Measurements from ENCODE around the gene TALDO1.
A peak's percentile ranks its signal among the peaks of the same experiment; 100 is the strongest.

Gene TALDO1

GRCh38 chr11:788953-789940 lies 42.0 kb downstream of the TALDO1 start:
- peaks cover 5% of the 10 kb centered on the region for H3K4me1 Mint-ChIP-seq (ENCODE audit: low read depth)
- no peak overlapping the region for H3K27ac Mint-ChIP-seq
- H3K4me3 Mint-ChIP-seq = peak overlapping the region; percentile 26
- no peaks in the 10 kb centered on the region for H3K27me3 Mint-ChIP-seq (ENCODE audit: low read depth)
- H3K9me3 Mint-ChIP-seq = no peaks in the 10 kb centered on the region
- no peak for DNase-seq (ENCODE audit: low spot score)
- H3K36me3 Mint-ChIP-seq (ENCODE audit: low read depth) = peaks cover 10% of the 10 kb centered on the region

DNA sequence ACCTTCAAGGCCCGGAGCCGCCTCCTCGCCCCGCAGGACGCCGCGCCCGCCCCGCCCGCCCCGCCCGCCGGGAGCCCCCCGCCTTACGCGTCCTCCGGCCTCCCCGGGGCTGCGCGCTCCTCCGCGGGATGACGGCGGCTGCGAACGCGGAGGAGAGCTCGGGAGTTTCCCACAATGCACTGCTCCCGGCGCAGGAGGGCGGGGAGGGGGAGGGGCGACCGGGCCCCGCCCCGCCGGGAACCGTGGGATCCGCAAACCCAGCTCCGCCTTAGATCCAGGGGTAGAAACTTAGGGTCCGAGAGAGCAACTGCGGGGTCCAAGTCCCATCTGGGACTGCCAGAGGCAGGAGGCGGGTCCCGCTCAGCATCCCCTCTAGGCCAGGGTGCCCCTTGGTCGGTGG lies 42.7 kb downstream of the TALDO1 start, which contains the start of gene CEND1:
Gene CEND1 (minus strand): TSS at position 148 of the 400 bp plus-strand sequence. CDS start 1,514 bp downstream, outside the sequence.
- H3K27ac Mint-ChIP-seq = no peak within 1 kb of the TSS
- peak; percentile 30 for DNase-seq (ENCODE audit: low spot score)
- peaks cover 7% of the 10 kb centered on the region for H3K36me3 Mint-ChIP-seq (ENCODE audit: low read depth)
- H3K4me3 Mint-ChIP-seq = peak within 1 kb of the TSS; percentile 26
- peaks cover 3% of the 10 kb centered on the region for H3K4me1 Mint-ChIP-seq (ENCODE audit: low read depth)
- no peaks in the 10 kb centered on the region for H3K9me3 Mint-ChIP-seq
- no peaks in the 10 kb centered on the region for H3K27me3 Mint-ChIP-seq (ENCODE audit: low read depth)

DNA sequence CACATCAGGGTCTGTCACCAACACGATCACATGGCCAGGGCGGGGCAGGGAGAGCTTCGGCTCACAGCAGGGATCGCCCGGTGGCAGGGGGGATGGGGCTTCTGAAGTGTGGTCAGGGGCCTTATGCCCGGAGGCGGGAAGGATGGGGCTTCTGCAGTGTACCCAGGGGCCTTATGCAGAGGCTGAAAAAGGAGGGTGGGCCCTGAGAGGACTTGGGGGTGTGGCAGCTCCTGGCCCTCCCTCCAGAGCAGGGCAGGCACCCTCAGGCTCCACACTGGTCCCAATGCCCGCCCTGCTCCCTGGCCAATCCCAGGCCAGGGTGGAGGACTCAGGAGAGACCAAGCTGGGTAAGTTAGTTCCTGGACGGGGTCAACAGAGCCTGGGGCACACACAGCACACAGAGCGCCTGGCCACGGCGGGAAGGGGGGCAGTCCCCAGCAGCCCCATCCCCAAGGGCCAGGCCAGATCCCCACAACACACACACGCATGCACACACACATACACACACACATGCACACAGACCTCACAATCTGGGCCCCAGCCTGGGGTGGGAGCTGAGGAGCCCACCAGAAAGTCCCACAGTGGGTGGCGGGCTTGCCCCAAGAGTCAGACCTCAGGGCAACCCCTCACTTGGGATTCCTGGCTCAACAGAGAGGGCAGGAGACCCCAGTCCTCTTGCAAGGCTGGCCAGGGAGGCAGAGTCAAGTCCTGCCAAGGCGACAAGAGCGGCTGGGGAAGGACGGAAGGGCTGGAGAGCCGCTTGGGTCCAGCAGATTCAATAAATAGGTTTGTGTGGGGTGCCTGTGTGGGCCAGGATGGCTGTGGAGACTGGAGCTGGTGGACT lies 43.7 kb downstream of the TALDO1 start:
- H3K4me1 Mint-ChIP-seq (ENCODE audit: low read depth) = peaks cover 3% of the 10 kb centered on the region
- peaks cover 6% of the 10 kb centered on the region for H3K36me3 Mint-ChIP-seq (ENCODE audit: low read depth)
- no peak overlapping the region for H3K27ac Mint-ChIP-seq
- no peak overlapping the region for H3K4me3 Mint-ChIP-seq
- no peaks in the 10 kb centered on the region for H3K9me3 Mint-ChIP-seq
- no peaks in the 10 kb centered on the region for H3K27me3 Mint-ChIP-seq (ENCODE audit: low read depth)
- DNase-seq (ENCODE audit: low spot score) = no peak

DNA sequence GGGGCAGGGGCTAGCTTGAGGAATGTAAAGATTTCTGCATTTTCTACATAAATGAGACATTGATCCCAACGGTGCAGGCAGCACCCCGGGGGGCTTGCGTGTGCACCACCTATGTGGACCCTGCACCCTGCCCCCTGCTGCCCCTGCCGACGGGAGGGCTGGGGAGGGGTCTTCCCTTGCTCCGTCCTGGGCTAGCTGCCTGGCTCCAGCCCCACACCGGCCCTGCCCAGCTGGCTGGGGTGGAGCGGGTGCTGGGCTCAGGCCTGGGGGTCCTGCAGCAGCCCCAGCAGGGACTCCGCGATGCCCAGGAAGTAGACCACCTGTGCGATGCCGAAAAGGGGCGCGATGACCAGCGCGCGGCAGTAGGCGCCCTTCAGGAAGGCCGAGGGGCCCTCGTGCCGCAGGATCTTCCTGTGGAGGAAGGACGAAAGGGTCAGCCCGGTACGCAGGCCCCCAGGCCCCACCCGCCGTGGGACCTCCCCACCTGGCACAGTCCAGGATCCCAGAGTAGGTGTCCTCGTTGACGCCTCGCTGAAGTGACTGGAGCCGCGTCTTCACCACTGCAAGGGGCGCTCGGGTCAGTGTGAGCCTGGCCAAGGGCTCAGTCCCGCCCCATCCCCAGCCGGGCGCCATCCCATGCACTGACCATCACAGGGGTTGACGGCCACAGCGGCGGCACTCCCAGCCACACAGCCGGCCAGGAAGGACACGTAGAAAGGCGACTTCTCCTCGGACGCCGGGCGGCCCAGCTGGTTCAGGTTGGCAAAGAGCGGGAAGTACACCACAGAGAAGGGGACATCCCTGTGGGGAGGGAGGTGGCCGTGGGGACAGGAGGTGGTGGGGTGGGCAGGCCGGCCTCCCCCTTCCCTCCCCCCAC lies 44.6 kb downstream of the TALDO1 start:
- Mint-ChIP-seq H3K4me1 (ENCODE audit: low read depth) (peaks cover 7% of the 10 kb centered on the region), H3K27me3 (ENCODE audit: low read depth) (no peaks in the 10 kb centered on the region), H3K36me3 (ENCODE audit: low read depth) (peaks cover 6% of the 10 kb centered on the region), H3K4me3 (no peak overlapping the region), H3K9me3 (no peaks in the 10 kb centered on the region), H3K27ac (no peak overlapping the region)
- no peak for DNase-seq (ENCODE audit: low spot score)

DNA sequence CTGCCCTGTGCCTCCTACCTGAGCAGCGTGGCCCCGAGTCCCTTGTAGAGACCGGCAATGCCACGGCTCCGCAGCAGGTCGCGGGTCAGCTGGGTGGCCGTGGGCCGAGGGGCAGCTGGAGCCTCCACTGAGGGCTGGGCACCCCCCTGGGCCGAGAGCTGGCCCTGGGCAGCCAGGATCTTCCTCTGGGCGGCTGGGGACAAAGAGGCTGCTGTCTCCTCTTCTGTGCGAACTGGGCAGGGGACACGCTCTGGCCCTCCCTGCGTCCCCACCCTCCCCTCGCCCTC lies 45.2 kb downstream of the TALDO1 start:
- no peaks in the 10 kb centered on the region for H3K9me3 Mint-ChIP-seq
- peaks cover 6% of the 10 kb centered on the region for H3K36me3 Mint-ChIP-seq (ENCODE audit: low read depth)
- no peak overlapping the region for H3K27ac Mint-ChIP-seq
- no peaks in the 10 kb centered on the region for H3K27me3 Mint-ChIP-seq (ENCODE audit: low read depth)
- no peak for DNase-seq (ENCODE audit: low spot score)
- H3K4me1 Mint-ChIP-seq (ENCODE audit: low read depth) = peaks cover 12% of the 10 kb centered on the region
- H3K4me3 Mint-ChIP-seq = no peak overlapping the region

DNA sequence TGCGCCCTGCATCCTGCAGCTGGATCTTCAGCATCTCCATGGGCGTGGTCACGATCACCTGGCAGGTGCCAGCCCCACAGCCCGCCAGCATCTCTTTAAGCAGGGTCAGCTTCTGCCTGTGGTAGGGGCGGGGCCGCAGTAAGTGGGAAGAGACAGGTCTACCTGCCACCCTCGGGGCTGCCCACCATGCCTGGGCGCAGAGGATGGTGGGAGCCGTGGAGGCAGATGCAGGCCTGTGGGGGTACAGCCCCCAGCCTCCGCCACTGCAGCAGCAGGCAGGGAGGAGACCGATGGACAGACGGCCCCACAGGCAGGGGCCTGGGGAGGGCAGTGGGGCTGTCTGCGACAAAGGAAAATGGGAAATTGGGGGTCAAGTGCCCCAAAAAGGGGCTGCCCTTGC lies 45.6 kb downstream of the TALDO1 start:
- H3K4me3 Mint-ChIP-seq = no peak overlapping the region
- H3K36me3 Mint-ChIP-seq (ENCODE audit: low read depth) = peaks cover 6% of the 10 kb centered on the region
- DNase-seq (ENCODE audit: low spot score) = no peak
- H3K27ac Mint-ChIP-seq = no peak overlapping the region
- no peaks in the 10 kb centered on the region for H3K27me3 Mint-ChIP-seq (ENCODE audit: low read depth)
- H3K4me1 Mint-ChIP-seq (ENCODE audit: low read depth) = peaks cover 12% of the 10 kb centered on the region
- no peaks in the 10 kb centered on the region for H3K9me3 Mint-ChIP-seq

DNA sequence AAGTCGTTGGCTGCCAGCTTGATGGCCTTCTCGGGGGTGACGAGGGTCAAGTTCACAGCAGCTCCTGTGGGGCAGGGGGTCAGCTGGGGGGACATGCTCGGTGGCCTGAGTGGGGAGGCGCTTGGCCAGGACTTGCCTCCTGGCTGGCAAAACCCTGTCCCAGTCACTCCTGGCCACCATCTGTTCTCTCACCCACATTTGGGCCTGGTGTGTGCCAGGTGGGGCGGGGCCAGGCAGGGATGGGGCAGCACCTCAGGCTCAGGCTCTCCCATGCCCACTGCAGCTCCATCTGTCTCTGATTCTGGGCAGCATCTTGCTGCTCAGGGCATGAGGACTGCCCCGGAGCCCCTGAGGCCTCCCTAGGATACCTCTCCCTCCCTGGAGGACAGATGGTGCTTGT lies 46.3 kb downstream of the TALDO1 start:
- no peak overlapping the region for H3K27ac Mint-ChIP-seq
- H3K4me3 Mint-ChIP-seq = peak overlapping the region; percentile 42
- H3K4me1 Mint-ChIP-seq (ENCODE audit: low read depth) = peaks cover 12% of the 10 kb centered on the region
- H3K27me3 Mint-ChIP-seq (ENCODE audit: low read depth) = no peaks in the 10 kb centered on the region
- peaks cover 6% of the 10 kb centered on the region for H3K36me3 Mint-ChIP-seq (ENCODE audit: low read depth)
- no peak for DNase-seq (ENCODE audit: low spot score)
- no peaks in the 10 kb centered on the region for H3K9me3 Mint-ChIP-seq

DNA sequence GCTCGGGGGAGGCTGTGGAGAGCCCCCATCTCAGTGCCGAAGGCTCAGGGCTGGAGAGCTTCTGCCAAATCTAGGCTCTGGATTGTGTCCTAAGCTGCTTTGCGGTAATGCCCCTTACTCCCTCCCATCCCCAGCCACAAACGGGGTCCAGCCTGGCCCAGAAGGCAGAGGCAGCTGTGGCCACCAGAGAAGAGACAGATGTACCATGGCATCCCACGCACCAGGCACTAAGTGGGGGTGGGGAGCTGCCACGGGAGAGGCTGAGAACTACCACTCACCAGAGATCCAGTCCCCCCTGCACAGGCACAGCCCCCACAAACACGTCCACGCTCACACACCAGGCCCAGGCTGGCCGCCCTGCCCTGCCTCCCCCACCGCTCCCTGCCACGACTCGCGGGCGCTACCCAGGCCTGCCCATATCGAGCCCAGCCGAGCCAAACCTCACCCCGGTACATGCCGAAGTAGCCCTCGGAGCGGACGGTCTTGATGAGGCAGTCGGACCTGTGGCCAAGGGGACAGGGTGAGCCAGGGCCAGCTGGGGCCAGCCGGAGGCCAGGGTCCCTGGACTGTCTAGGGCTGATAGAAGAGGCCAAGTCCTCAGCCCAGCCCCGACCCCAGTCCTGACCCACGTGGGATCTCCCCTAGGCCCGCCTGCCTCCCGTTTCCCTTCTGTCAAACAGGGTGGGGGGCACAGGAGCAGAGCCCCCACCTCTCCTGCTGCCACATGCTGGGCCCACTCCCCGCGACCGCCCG lies 46.9 kb downstream of the TALDO1 start:
- DNase-seq (ENCODE audit: low spot score) = no peak
- H3K27ac Mint-ChIP-seq = no peak overlapping the region
- peak overlapping the region; percentile 45 for H3K4me3 Mint-ChIP-seq
- H3K36me3 Mint-ChIP-seq (ENCODE audit: low read depth) = peaks cover 6% of the 10 kb centered on the region
- H3K4me1 Mint-ChIP-seq (ENCODE audit: low read depth) = peaks cover 12% of the 10 kb centered on the region
- no peaks in the 10 kb centered on the region for H3K9me3 Mint-ChIP-seq
- no peaks in the 10 kb centered on the region for H3K27me3 Mint-ChIP-seq (ENCODE audit: low read depth)

DNA sequence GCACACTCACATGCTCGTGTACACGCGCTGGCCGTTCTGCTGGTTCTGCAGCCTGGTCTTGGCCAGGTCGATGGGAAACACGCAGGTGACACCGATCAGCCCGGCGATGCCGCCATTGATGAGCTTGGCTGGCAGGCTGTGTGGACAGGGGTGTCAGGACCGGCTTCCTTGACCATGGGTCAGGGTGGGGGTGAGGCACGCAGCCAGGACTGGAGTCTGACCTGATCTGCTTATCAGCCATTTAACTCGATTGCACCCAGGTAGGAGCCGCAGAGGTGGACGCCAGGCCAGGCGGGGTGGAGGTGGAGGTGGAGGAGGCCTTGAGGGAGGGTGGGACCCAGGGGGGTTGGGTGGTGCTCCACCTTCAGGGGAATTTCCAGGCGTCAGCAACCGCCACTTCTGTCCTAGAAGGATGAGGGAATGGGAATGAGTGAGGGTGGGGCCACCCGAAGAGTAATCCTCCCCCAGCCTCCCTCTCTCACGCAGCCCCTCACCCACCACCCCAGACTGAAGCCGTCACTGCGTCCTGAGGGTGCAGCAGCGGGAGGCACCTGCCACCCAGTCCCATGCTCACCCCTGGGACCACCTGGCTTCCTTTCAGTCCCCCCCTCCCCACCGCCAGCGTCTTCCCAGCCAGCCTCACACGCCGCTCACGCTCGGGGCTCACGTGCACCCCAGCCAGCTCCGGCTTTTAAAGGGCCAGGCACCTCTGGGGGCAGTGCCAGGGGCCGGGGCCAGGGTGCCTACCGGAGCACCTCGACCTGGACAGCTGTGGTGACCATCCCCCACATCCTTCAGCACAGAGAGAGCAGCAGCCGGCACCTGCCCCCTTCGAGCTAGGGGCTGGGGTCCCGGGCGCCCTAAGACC lies 47.7 kb downstream of the TALDO1 start:
- Mint-ChIP-seq H3K27me3 (ENCODE audit: low read depth) (no peaks in the 10 kb centered on the region), H3K4me3 (peak overlapping the region; percentile 56), H3K27ac (no peak overlapping the region), H3K4me1 (ENCODE audit: low read depth) (peaks cover 12% of the 10 kb centered on the region), H3K36me3 (ENCODE audit: low read depth) (peaks cover 6% of the 10 kb centered on the region), H3K9me3 (no peaks in the 10 kb centered on the region)
- no peak for DNase-seq (ENCODE audit: low spot score)

DNA sequence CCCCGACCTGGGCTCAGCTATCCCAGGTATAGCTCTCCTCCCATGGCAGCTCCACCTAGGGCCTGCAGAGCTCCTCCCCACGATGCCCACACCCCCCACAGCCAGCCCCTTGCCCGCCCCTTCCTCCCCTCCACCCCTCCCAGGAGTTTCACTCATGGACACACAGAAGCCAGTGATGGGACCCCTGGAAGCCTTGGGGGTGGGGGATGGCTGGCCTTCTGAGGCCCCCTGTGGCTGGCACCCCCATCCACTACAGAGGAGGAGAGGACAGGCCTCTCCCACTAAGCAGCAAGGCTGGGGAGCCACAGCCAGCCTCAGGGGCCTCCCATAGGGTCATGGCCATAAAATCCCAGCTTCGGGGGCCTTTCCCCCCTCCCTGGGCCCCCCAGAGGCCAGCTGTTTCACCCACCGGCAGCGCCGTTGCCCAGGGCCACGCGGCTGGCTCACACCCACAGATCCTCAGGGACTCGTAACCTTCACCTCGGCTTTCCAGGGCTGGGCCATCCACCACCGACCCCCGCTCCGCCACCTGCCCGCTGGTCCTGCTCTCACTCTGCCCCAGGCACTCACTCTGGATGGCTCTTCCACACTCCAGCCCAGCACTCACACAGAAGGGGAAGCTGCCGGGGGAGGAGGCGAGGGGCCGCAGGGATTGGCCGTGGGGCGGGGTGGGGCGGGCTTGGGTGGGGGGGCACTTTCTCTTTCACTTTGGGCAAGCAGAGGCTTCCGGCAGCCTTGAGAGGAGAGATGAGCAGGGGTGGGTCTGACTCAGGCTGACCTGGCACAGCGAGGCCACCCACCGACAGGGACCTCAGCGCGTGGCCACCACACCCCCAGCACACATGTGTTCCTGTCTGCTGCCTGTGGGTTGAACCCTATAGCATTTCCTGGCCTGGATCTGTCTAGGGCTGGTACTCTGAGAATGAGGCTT lies 48.6 kb downstream of the TALDO1 start:
- H3K9me3 Mint-ChIP-seq = no peaks in the 10 kb centered on the region
- H3K27me3 Mint-ChIP-seq (ENCODE audit: low read depth) = no peaks in the 10 kb centered on the region
- peak overlapping the region; percentile 88 for H3K4me3 Mint-ChIP-seq
- peak; percentile 87 for DNase-seq (ENCODE audit: low spot score)
- peaks cover 9% of the 10 kb centered on the region for H3K4me1 Mint-ChIP-seq (ENCODE audit: low read depth)
- H3K36me3 Mint-ChIP-seq (ENCODE audit: low read depth) = peaks cover 6% of the 10 kb centered on the region
- H3K27ac Mint-ChIP-seq = peak overlapping the region; percentile 91

DNA sequence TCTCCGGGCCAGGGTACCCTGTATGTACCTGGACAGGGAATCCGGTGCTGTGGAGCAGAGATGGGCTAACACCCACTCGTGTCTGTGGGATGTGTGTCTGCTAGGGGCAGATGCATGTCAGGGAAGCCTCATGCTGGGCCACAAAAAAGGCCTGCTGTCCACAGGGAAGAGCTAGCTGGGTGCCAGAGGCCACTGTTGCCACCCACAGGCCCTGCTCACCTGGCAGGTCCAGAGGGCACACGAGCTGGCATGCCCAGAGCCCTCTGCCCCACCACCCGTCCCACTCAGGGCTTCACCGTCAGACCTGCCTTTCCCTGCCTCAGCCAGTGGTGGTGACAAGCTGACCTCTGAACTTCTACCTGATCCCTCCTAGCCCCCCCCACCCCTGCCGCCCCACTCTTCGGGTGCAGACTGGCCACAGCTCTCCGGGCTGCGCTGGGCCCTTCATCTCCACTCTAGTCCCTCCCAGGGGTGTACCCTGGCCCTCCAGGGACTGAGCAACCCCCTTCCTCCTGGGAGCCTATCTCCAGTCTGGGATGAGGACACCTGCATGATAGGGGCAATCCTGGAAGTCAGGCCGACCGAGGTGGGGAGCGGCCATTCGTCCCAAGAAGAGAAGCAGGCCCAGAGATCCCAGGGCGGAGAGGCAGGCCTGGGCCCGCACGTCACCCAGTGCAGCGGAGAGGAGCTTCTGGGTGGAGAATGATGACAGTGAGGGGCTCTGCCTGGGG lies 49.5 kb downstream of the TALDO1 start:
- no peaks in the 10 kb centered on the region for H3K27me3 Mint-ChIP-seq (ENCODE audit: low read depth)
- H3K27ac Mint-ChIP-seq = peak overlapping the region; percentile 91
- peak overlapping the region; percentile 88 for H3K4me3 Mint-ChIP-seq
- H3K4me1 Mint-ChIP-seq (ENCODE audit: low read depth) = peaks cover 9% of the 10 kb centered on the region
- H3K36me3 Mint-ChIP-seq (ENCODE audit: low read depth) = peaks cover 4% of the 10 kb centered on the region
- H3K9me3 Mint-ChIP-seq = no peaks in the 10 kb centered on the region
- no peak for DNase-seq (ENCODE audit: low spot score)
